ENCODE results near the gene MAPRE2. TPM values are rescaled to one million over a fixed set of nuclear protein-coding genes. Genes with fewer than 3 reads are reported as not detected.

The MAPRE2 gene
- total and polyA plus RNA-seq, 7 experiments from 2014 or later = 44.7 to 84.4 (median 81.7) TPM

- ATAC-seq (no peak), DNase-seq (no peak)
- no peaks in the 10 kb centered on the region for H3K27me3 ChIP-seq (ENCODE audit: control insufficient read depth in 2 of 2, insufficient read depth in 2 of 2, low read length in 2 of 2)
- H3K9me3 ChIP-seq (ENCODE audit: control insufficient read depth in 2 of 3, low read length in 3 of 3) = no peaks in the 10 kb centered on the region
- Mint-ChIP-seq H3K9me3 (peaks cover 0 to 2% (median 0%) of the 10 kb centered on the region in 11 donors), H3K4me1 (peaks cover 2 to 67% (median 63%) of the 10 kb centered on the region in 7 donors), H3K27me3 (no peaks in the 10 kb centered on the region), H3K4me3 (no peak overlapping the region), H3K27ac (no peak overlapping the region), H3K36me3 (peaks cover 4 to 26% (median 16%) of the 10 kb centered on the region in 5 donors)
- POLR2A ChIA-PET = no interaction called here
- intact Hi-C loops (cut with micrococcal nuclease) = no loop called here
- H3K36me3 ChIP-seq (ENCODE audit: control insufficient read depth in 2 of 3, insufficient read depth in 3 of 3, low read length in 3 of 3) = peaks cover 0 to under 1% (median 0%) of the 10 kb centered on the region in 3 experiments
- H3K4me1 ChIP-seq (ENCODE audit: control insufficient read depth in 2 of 2, insufficient read depth in 2 of 2, low read length in 2 of 2) = no peaks in the 10 kb centered on the region
- no peak overlapping the region for H3K4me3 ChIP-seq (ENCODE audit: low read length)
- no peak overlapping the region for H3K27ac ChIP-seq (ENCODE audit: low read depth, low read length)
- CTCF ChIA-PET = interaction anchor here (0.8 kb wide), 1 partner anchor 18 kb away, joined by 3 read pairs; no protein-coding TSS in a partner anchor
These were observed 50.6 kb downstream of the MAPRE2 start for GRCh38 chr18:35091841-35092240.

GRCh38 chr18:35095983-35096676 lies 54.9 kb downstream of the MAPRE2 start:
- no peak overlapping the region for H3K4me3 Mint-ChIP-seq
- no peak for DNase-seq
- peaks cover 0 to 12% (median 6%) of the 10 kb centered on the region in 3 experiments for H3K36me3 ChIP-seq (ENCODE audit: control insufficient read depth in 2 of 3, insufficient read depth in 3 of 3, low read length in 3 of 3)
- no peaks in the 10 kb centered on the region for H3K27me3 ChIP-seq (ENCODE audit: control insufficient read depth in 2 of 2, insufficient read depth in 2 of 2, low read length in 2 of 2)
- CTCF ChIA-PET = interaction anchor here (0.7 kb wide), 1 partner anchor 50 kb away, joined by 3 read pairs; no protein-coding TSS in a partner anchor
- intact Hi-C loops (cut with micrococcal nuclease) = no loop called here
- peaks cover 0 to 35% (median 20%) of the 10 kb centered on the region in 5 donors for H3K36me3 Mint-ChIP-seq
- H3K27me3 Mint-ChIP-seq = no peaks in the 10 kb centered on the region
- no peaks in the 10 kb centered on the region for H3K4me1 ChIP-seq (ENCODE audit: control insufficient read depth in 2 of 2, insufficient read depth in 2 of 2, low read length in 2 of 2)
- no peaks in the 10 kb centered on the region for H3K9me3 Mint-ChIP-seq
- H3K9me3 ChIP-seq (ENCODE audit: control insufficient read depth in 2 of 3, low read length in 3 of 3) = no peaks in the 10 kb centered on the region
- ATAC-seq = peak; percentile 24
- no peak overlapping the region for H3K27ac ChIP-seq (ENCODE audit: low read depth, low read length)
- H3K4me3 ChIP-seq (ENCODE audit: low read length) = no peak overlapping the region
- peaks cover 0 to 52% (median 38%) of the 10 kb centered on the region in 7 donors for H3K4me1 Mint-ChIP-seq
- peak overlapping the region in 6 of 9 donors; percentile 36 to 58 (median 46) for H3K27ac Mint-ChIP-seq
- POLR2A ChIA-PET = interaction anchor here (1.1 to 1.5 kb wide), 3 partner anchors 11 to 28 kb away, joined by 3 to 4 read pairs (median 4); no protein-coding TSS in a partner anchor

- ChIA-PET CTCF (no interaction called here), POLR2A (interaction anchor here (1.1 to 1.5 kb wide), 3 partner anchors 10 to 28 kb away, joined by 3 to 4 read pairs (median 4); no protein-coding TSS in a partner anchor)
- Mint-ChIP-seq H3K27me3 (no peaks in the 10 kb centered on the region), H3K4me1 (peaks cover 0 to 56% (median 42%) of the 10 kb centered on the region in 7 donors), H3K27ac (peak overlapping the region in 3 of 9 donors; percentile 4 to 24 (median 14)), H3K4me3 (no peak overlapping the region), H3K9me3 (no peaks in the 10 kb centered on the region), H3K36me3 (peaks cover 3 to 39% (median 24%) of the 10 kb centered on the region in 5 donors)
- H3K27me3 ChIP-seq (ENCODE audit: control insufficient read depth in 2 of 2, insufficient read depth in 2 of 2, low read length in 2 of 2) = no peaks in the 10 kb centered on the region
- DNase-seq = no peak
- H3K36me3 ChIP-seq (ENCODE audit: control insufficient read depth in 2 of 3, insufficient read depth in 3 of 3, low read length in 3 of 3) = peaks cover 0 to 16% (median 6%) of the 10 kb centered on the region in 3 experiments
- H3K9me3 ChIP-seq (ENCODE audit: control insufficient read depth in 2 of 3, low read length in 3 of 3) = no peaks in the 10 kb centered on the region
- H3K27ac ChIP-seq (ENCODE audit: low read depth, low read length) = no peak overlapping the region
- no peaks in the 10 kb centered on the region for H3K4me1 ChIP-seq (ENCODE audit: control insufficient read depth in 2 of 2, insufficient read depth in 2 of 2, low read length in 2 of 2)
- ATAC-seq = no peak
- H3K4me3 ChIP-seq (ENCODE audit: low read length) = no peak overlapping the region
- intact Hi-C loops (cut with micrococcal nuclease) = no loop called here
These were observed 55.4 kb downstream of the MAPRE2 start for GRCh38 chr18:35096677-35097011.

GRCh38 chr18:35097195-35097594 lies 56.0 kb downstream of the MAPRE2 start:
- ATAC-seq = no peak
- no peaks in the 10 kb centered on the region for H3K4me1 ChIP-seq (ENCODE audit: control insufficient read depth in 2 of 2, insufficient read depth in 2 of 2, low read length in 2 of 2)
- H3K9me3 Mint-ChIP-seq = no peaks in the 10 kb centered on the region
- CTCF ChIA-PET = no interaction called here
- H3K27me3 Mint-ChIP-seq = no peaks in the 10 kb centered on the region
- POLR2A ChIA-PET = interaction anchor here (1.1 to 1.5 kb wide), 3 partner anchors 10 to 29 kb away, joined by 3 to 4 read pairs (median 4); no protein-coding TSS in a partner anchor
- intact Hi-C loops (cut with micrococcal nuclease) = no loop called here
- H3K9me3 ChIP-seq (ENCODE audit: control insufficient read depth in 2 of 3, low read length in 3 of 3) = no peaks in the 10 kb centered on the region
- peaks cover 0 to 62% (median 42%) of the 10 kb centered on the region in 7 donors for H3K4me1 Mint-ChIP-seq
- peaks cover 0 to 20% (median 6%) of the 10 kb centered on the region in 3 experiments for H3K36me3 ChIP-seq (ENCODE audit: control insufficient read depth in 2 of 3, insufficient read depth in 3 of 3, low read length in 3 of 3)
- H3K4me3 Mint-ChIP-seq = no peak overlapping the region
- H3K27ac Mint-ChIP-seq = peak overlapping the region in 4 of 9 donors; percentile 4 to 27 (median 19)
- H3K4me3 ChIP-seq (ENCODE audit: low read length) = no peak overlapping the region
- DNase-seq = no peak
- H3K27me3 ChIP-seq (ENCODE audit: control insufficient read depth in 2 of 2, insufficient read depth in 2 of 2, low read length in 2 of 2) = no peaks in the 10 kb centered on the region
- peaks cover 8 to 41% (median 30%) of the 10 kb centered on the region in 5 donors for H3K36me3 Mint-ChIP-seq
- H3K27ac ChIP-seq (ENCODE audit: low read depth, low read length) = no peak overlapping the region

- intact Hi-C loops (cut with micrococcal nuclease) = no loop called here
- Histone ChIP-seq H3K4me3 (ENCODE audit: low read length) (no peak overlapping the region), H3K36me3 (ENCODE audit: control insufficient read depth in 2 of 3, insufficient read depth in 3 of 3, low read length in 3 of 3) (peaks cover 0 to 20% (median 6%) of the 10 kb centered on the region in 3 experiments), H3K9me3 (ENCODE audit: control insufficient read depth in 2 of 3, low read length in 3 of 3) (no peaks in the 10 kb centered on the region), H3K27me3 (ENCODE audit: control insufficient read depth in 2 of 2, insufficient read depth in 2 of 2, low read length in 2 of 2) (no peaks in the 10 kb centered on the region), H3K27ac (ENCODE audit: low read depth, low read length) (no peak overlapping the region), H3K4me1 (ENCODE audit: control insufficient read depth in 2 of 2, insufficient read depth in 2 of 2, low read length in 2 of 2) (no peaks in the 10 kb centered on the region)
- no peak for ATAC-seq
- H3K9me3 Mint-ChIP-seq = no peaks in the 10 kb centered on the region
- peak overlapping the region in 2 of 9 donors; percentile 4 to 15 for H3K27ac Mint-ChIP-seq
- ChIA-PET CTCF (interaction anchor here (0.6 kb wide), 1 partner anchor 55 kb away, joined by 4 read pairs; no protein-coding TSS in a partner anchor), POLR2A (interaction anchor here (1.5 kb wide), 1 partner anchor 9 kb away, joined by 4 read pairs; no protein-coding TSS in a partner anchor)
- H3K4me1 Mint-ChIP-seq = peaks cover 0 to 58% (median 37%) of the 10 kb centered on the region in 7 donors
- DNase-seq = no peak
- no peak overlapping the region for H3K4me3 Mint-ChIP-seq
- no peaks in the 10 kb centered on the region for H3K27me3 Mint-ChIP-seq
- H3K36me3 Mint-ChIP-seq = peaks cover 10 to 41% (median 28%) of the 10 kb centered on the region in 5 donors
These were observed 56.5 kb downstream of the MAPRE2 start for GRCh38 chr18:35097763-35098162.

- Mint-ChIP-seq H3K4me1 (peaks cover 0 to 42% (median 25%) of the 10 kb centered on the region in 7 donors), H3K4me3 (no peak overlapping the region), H3K27ac (peak overlapping the region in 2 of 9 donors; percentile 28 to 46), H3K36me3 (peaks cover 10 to 39% (median 28%) of the 10 kb centered on the region in 5 donors), H3K27me3 (no peaks in the 10 kb centered on the region), H3K9me3 (no peaks in the 10 kb centered on the region)
- Histone ChIP-seq H3K27me3 (ENCODE audit: control insufficient read depth in 2 of 2, insufficient read depth in 2 of 2, low read length in 2 of 2) (no peaks in the 10 kb centered on the region), H3K4me3 (ENCODE audit: low read length) (no peak overlapping the region), H3K9me3 (ENCODE audit: control insufficient read depth in 2 of 3, low read length in 3 of 3) (no peaks in the 10 kb centered on the region), H3K36me3 (ENCODE audit: control insufficient read depth in 2 of 3, insufficient read depth in 3 of 3, low read length in 3 of 3) (peaks cover 0 to 26% (median 6%) of the 10 kb centered on the region in 3 experiments), H3K4me1 (ENCODE audit: control insufficient read depth in 2 of 2, insufficient read depth in 2 of 2, low read length in 2 of 2) (no peaks in the 10 kb centered on the region), H3K27ac (ENCODE audit: low read depth, low read length) (no peak overlapping the region)
- no peak for ATAC-seq
- CTCF ChIA-PET = interaction anchor here (0.6 kb wide), 1 partner anchor 10 kb away, joined by 3 read pairs; no protein-coding TSS in a partner anchor
- intact Hi-C loops (cut with micrococcal nuclease) = no loop called here
- POLR2A ChIA-PET = interaction anchor here (0.6 kb wide), 1 partner anchor 53 kb away, joined by 3 read pairs; no protein-coding TSS in a partner anchor
- DNase-seq = no peak
These were observed 58.7 kb downstream of the MAPRE2 start for GRCh38 chr18:35099911-35100310.
